PC-9 (cell line): ENCODE measurements around the gene IL1RAPL1. TPM values are rescaled to one million over a fixed set of nuclear protein-coding genes. Genes with fewer than 3 reads are reported as not detected.
A peak's percentile ranks its signal among the peaks of the same experiment; 100 is the strongest.

Source experiments
- BruUV-seq: library from RNA; stranded (reverse); fragments of 400-500 nt; replicated peaks from 2 replicates; lab custom pipeline; 2021; lab: Mats Ljungman, UMichigan
- CTCF ChIA-PET: fragments of 300-600 bp; sonication (Branson Sonifier 250); formaldehyde crosslinking; loops from one replicate; lab custom pipeline; 2022; ENCODE audit warnings: antibody characterized with exemption; lab: Charles Lee
- POLR2A ChIA-PET: fragments of 300-600 bp; sonication (Branson Sonifier 250); formaldehyde crosslinking; loops from one replicate; lab custom pipeline; 2022; ENCODE audit warnings: antibody characterized with exemption; ENCODE audit not compliant: unreplicated experiment; lab: Charles Lee
- DNase-seq, 2 experiments: peaks; one replicate each; pipeline versions ENCODE4 v3.0.0 to v3.0.0-alpha.2; 2015 to 2022; ENCODE audit warnings: mixed read lengths in 1 of 2
- H2AFZ ChIP-seq: fragments of 200-600 bp; sonication (generic); 2 replicates; pipeline ENCODE4 v1.8.1; 2017; ENCODE audit warnings: antibody characterized with exemption
- H3F3A ChIP-seq: fragments of 200-600 bp; sonication (generic); 2 replicates; pipeline ENCODE4 v1.8.1; 2017; ENCODE audit warnings: antibody characterized with exemption, mild to moderate bottlenecking, low read depth; ENCODE audit not compliant: insufficient read depth
- H3K27ac ChIP-seq: fragments of 200-600 bp; sonication (generic); 2 replicates; pipeline ENCODE4 v1.6.1; 2016; ENCODE audit warnings: mixed run types
- H3K27me3 ChIP-seq: fragments of 200-600 bp; sonication (generic); 2 replicates; pipeline ENCODE4 v1.6.1; 2016; ENCODE audit warnings: low read depth, mixed run types; ENCODE audit not compliant: insufficient read depth
- H3K36me3 ChIP-seq: fragments of 200-600 bp; sonication (generic); 2 replicates; pipeline ENCODE4 v1.6.1; 2016; ENCODE audit warnings: low read depth, mixed run types
- H3K4me1 ChIP-seq: fragments of 200-600 bp; sonication (generic); replicated peaks from 2 replicates; pipeline ENCODE4 v1.6.1; 2016; ENCODE audit warnings: mixed run types; ENCODE audit not compliant: insufficient read depth
- H3K4me2 ChIP-seq: fragments of 200-600 bp; sonication (generic); 2 replicates; pipeline ENCODE4 v1.6.1; 2017; ENCODE audit warnings: mixed run types
- H3K4me3 ChIP-seq: fragments of 200-600 bp; sonication (generic); 2 replicates; pipeline ENCODE4 v1.6.1; 2016; ENCODE audit warnings: mixed run types
- H3K79me2 ChIP-seq: fragments of 200-600 bp; sonication (generic); 2 replicates; pipeline ENCODE4 v1.6.1; 2017; ENCODE audit warnings: low read depth, mixed run types
- H3K9me2 ChIP-seq: fragments of 200-600 bp; sonication (generic); 2 replicates; pipeline ENCODE4 v1.8.1; 2017; ENCODE audit warnings: mild to moderate bottlenecking; ENCODE audit not compliant: insufficient read depth
- H3K9me3 ChIP-seq: fragments of 200-600 bp; sonication (generic); 2 replicates; pipeline ENCODE4 v1.8.1; 2016; ENCODE audit warnings: low read depth; ENCODE audit not compliant: insufficient read depth
- H4K20me1 ChIP-seq: fragments of 200-600 bp; sonication (generic); 2 replicates; pipeline ENCODE4 v1.8.1; 2017; ENCODE audit not compliant: insufficient read depth
- EZH2 ChIP-seq: fragments of 200-600 bp; sonication (generic); IDR thresholded peaks from 2 replicates; pipeline ENCODE4 v1.8.0; 2017; ENCODE audit warnings: antibody characterized with exemption, low read depth
- intact Hi-C: fragments of 100-400 bp; cut with micrococcal nuclease; formaldehyde crosslinking; loops from one replicate; pipeline ENCODE4 v1.10.0; 2022; ENCODE audit not compliant: unreplicated experiment
- total RNA-seq: library from RNA; stranded (reverse); gene quantifications from 2 replicates; pipeline ENCODE4 v1.2.3, GENCODE V29; 2021
- TF ChIP-seq, protein P1 (sequence below): fragments of 200-600 bp; sonication (generic); conservative IDR thresholded peaks from 2 replicates; pipeline ENCODE4 v1.6.1; 2017; ENCODE audit warnings: mixed run types, antibody characterized with exemption, mild to moderate bottlenecking, moderate library complexity

Gene IL1RAPL1
- total RNA-seq, 1 experiment from 2014 or later: 0.26 TPM

DNA sequence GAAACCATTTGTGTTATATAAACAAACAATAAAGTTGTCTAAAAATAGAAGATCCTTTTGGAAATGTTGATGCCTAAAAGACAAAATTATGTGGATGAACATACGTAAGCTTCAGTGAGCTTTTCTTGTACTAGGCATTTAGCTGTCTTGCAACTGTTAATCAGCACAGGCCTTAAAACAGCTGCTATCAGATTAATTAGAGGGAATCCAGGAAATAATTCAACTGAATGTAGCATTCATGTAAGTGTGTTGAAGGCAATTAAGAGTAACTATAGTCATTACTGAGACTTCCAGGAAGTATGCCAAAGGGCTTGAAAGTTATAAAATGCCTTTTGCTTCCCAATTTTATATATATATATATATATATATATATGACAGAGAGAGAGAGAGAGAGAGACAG, 248.7 kb downstream of the IL1RAPL1 start:
- Histone ChIP-seq H3K27me3 (no peaks in the 10 kb centered on the region), H3F3A (no peaks in the 10 kb centered on the region), H3K36me3 (no peaks in the 10 kb centered on the region), H3K4me2 (no peak overlapping the region), H3K4me3 (no peak overlapping the region), H3K9me3 (no peaks in the 10 kb centered on the region), H4K20me1 (no peaks in the 10 kb centered on the region), H2AFZ (no peak overlapping the region), H3K9me2 (no peaks in the 10 kb centered on the region), H3K79me2 (no peaks in the 10 kb centered on the region), H3K27ac (no peak overlapping the region), H3K4me1 (no peaks in the 10 kb centered on the region)
- ChIA-PET POLR2A (no interaction called here), CTCF (no interaction called here)
- no TSS peak for BruUV-seq
- TF ChIP-seq, protein P1, sequence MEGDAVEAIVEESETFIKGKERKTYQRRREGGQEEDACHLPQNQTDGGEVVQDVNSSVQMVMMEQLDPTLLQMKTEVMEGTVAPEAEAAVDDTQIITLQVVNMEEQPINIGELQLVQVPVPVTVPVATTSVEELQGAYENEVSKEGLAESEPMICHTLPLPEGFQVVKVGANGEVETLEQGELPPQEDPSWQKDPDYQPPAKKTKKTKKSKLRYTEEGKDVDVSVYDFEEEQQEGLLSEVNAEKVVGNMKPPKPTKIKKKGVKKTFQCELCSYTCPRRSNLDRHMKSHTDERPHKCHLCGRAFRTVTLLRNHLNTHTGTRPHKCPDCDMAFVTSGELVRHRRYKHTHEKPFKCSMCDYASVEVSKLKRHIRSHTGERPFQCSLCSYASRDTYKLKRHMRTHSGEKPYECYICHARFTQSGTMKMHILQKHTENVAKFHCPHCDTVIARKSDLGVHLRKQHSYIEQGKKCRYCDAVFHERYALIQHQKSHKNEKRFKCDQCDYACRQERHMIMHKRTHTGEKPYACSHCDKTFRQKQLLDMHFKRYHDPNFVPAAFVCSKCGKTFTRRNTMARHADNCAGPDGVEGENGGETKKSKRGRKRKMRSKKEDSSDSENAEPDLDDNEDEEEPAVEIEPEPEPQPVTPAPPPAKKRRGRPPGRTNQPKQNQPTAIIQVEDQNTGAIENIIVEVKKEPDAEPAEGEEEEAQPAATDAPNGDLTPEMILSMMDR: no peak
- no peak for TF ChIP-seq EZH2
- DNase-seq: no peak
- intact Hi-C loops: no loop called here

DNA sequence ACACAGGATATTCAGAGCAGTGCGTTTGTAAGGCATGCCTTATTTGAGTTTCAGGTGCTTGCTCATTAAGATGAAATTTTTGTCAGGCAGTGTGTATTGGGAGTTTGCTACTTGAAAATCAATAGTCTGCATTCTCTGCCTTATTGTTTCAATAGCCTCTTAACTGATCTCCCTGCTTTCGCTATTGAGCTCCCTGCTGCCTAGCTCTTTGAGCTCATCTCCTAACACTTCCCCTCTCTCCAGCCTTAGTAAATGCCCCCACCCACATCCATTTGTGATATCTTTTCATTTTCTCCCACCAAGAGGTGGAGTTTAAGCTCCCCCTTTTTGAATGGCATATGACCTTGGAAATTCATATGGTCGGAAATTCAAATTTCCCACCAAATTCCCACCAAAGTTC, 256.6 kb downstream of the IL1RAPL1 start:
- CTCF ChIA-PET: no interaction called here
- no TSS peak for BruUV-seq
- H3K4me3 ChIP-seq: no peak overlapping the region
- H4K20me1 ChIP-seq: no peaks in the 10 kb centered on the region
- no peak overlapping the region for H3K4me2 ChIP-seq
- no peak overlapping the region for H2AFZ ChIP-seq
- no peaks in the 10 kb centered on the region for H3K27me3 ChIP-seq
- POLR2A ChIA-PET: no interaction called here
- H3K9me2 ChIP-seq: no peaks in the 10 kb centered on the region
- H3K9me3 ChIP-seq: no peaks in the 10 kb centered on the region
- H3K4me1 ChIP-seq: no peaks in the 10 kb centered on the region
- no peak for TF ChIP-seq EZH2
- TF ChIP-seq, protein P1: no peak
- DNase-seq: no peak
- no peaks in the 10 kb centered on the region for H3F3A ChIP-seq
- H3K36me3 ChIP-seq: no peaks in the 10 kb centered on the region
- H3K79me2 ChIP-seq: no peaks in the 10 kb centered on the region
- H3K27ac ChIP-seq: no peak overlapping the region
- intact Hi-C loops: no loop called here

DNA sequence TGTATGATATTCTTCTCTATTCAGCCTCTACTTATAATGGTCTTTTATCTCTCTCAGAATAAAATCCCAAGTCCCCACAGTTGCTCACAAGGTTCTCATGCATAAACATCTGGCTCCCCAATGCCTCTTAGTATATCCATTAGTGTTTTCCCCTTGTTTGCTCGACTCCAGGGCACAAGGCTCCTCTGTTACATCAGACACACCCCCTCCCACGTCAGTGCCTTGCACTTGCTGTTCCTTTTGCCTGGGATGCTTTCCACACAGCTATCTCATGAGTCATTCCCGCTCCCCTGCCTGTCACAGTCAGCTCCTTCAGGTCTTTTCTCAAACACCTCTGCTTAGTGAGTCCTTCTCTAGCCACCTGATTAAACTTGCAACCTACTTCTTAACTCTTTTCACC, 260.2 kb downstream of the IL1RAPL1 start:
- Histone ChIP-seq H3K27me3 (no peaks in the 10 kb centered on the region), H3K79me2 (no peaks in the 10 kb centered on the region), H3K9me3 (no peaks in the 10 kb centered on the region), H2AFZ (no peak overlapping the region), H3K4me2 (no peak overlapping the region), H4K20me1 (no peaks in the 10 kb centered on the region), H3K36me3 (no peaks in the 10 kb centered on the region), H3K4me1 (no peaks in the 10 kb centered on the region), H3K9me2 (no peaks in the 10 kb centered on the region), H3K27ac (no peak overlapping the region), H3F3A (no peaks in the 10 kb centered on the region), H3K4me3 (no peak overlapping the region)
- CTCF ChIA-PET: no interaction called here
- TF ChIP-seq, protein P1: no peak
- TF ChIP-seq EZH2: no peak
- POLR2A ChIA-PET: no interaction called here
- intact Hi-C loops: no loop called here
- BruUV-seq: no TSS peak
- peak in 1 of 2 experiments; percentile 14 for DNase-seq
